Spleen (tissue), 7 donors: ENCODE measurements around the gene DHX9.

ENCODE experiments used
- POLR2A ChIP-seq, 3 donors: fragments of 450-650 bp; IDR thresholded peaks; one replicate each; pipeline ENCODE4 v1.5.1; 2017; ENCODE audit warnings: antibody characterized with exemption in 3 of 3, mild to moderate bottlenecking in 1 of 3
- POLR2AphosphoS5 ChIP-seq, 3 donors: sonication (generic); formaldehyde crosslinking; IDR thresholded peaks; one replicate each; pipeline ENCODE4 v1.5.1; 2017; ENCODE audit warnings: antibody characterized with exemption in 3 of 3
- TF ChIP-seq, protein P1 (sequence below), 11 experiments: fragments of 200-600 bp in 7 of 11; fragments of 450-650 bp in 4 of 11; sonication (generic) in 4 of 11; IDR thresholded peaks in 8 of 11; conservative IDR thresholded peaks in 3 of 11; 1 replicate in 7 of 11; 2 replicates in 4 of 11; pipeline versions ENCODE4 v1.4.0 to v1.8.0; 2016 to 2021; ENCODE audit warnings: antibody characterized with exemption in 11 of 11, inconsistent platforms in 4 of 11, mild to moderate bottlenecking in 1 of 11
- donor health status: DM: no; HTN: no; CAD: no; lungs with moderate emphysema.
- donor health status: DM: no; HTN: no; CAD: no.
- donor health status: DM: no; HTN: no; CAD: no.

DNA sequence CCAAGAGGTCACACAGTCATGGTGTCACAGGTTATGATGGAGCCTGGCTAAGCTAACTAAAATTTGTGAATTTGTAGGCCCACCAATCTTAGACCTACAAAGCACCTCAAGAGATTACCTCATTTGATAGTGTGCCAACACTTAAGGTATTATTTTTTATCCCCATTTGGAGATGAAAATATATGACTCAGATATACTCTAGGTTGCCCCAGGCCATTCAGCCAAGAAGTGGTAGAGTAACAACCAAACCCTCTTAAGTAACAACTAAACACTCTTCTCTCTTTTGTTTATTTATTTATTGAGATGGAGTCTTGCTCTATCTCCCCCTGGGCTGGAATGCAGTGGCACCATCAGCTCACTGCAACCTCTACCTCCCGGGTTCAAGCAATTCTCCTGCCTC, 35.3 kb upstream of the DHX9 start:
- TF ChIP-seq, protein P1, sequence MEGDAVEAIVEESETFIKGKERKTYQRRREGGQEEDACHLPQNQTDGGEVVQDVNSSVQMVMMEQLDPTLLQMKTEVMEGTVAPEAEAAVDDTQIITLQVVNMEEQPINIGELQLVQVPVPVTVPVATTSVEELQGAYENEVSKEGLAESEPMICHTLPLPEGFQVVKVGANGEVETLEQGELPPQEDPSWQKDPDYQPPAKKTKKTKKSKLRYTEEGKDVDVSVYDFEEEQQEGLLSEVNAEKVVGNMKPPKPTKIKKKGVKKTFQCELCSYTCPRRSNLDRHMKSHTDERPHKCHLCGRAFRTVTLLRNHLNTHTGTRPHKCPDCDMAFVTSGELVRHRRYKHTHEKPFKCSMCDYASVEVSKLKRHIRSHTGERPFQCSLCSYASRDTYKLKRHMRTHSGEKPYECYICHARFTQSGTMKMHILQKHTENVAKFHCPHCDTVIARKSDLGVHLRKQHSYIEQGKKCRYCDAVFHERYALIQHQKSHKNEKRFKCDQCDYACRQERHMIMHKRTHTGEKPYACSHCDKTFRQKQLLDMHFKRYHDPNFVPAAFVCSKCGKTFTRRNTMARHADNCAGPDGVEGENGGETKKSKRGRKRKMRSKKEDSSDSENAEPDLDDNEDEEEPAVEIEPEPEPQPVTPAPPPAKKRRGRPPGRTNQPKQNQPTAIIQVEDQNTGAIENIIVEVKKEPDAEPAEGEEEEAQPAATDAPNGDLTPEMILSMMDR (IDR thresholded peaks at IDR 0.05 in 8 of 11, conservative IDR thresholded peaks at IDR 0.05 in 3 of 11): no peak
- TF ChIP-seq POLR2A (IDR thresholded peaks at IDR 0.05) (no peak), POLR2AphosphoS5 (IDR thresholded peaks at IDR 0.05) (no peak)
